IPS DF 4.7 (cell line): Measurements from ENCODE around the gene ZNF697.
A peak's percentile ranks its signal among the peaks of the same experiment; 100 is the strongest.
"Not testable (repeated sequence)": the region's sequence is repeated elsewhere in the genome, so short reads cannot be mapped to it uniquely, and the experiment has no call there.

ENCODE experiments used
- DNase-seq: peaks from one replicate; pipeline ENCODE4 v3.0.0-alpha.2; 2013; ENCODE audit warnings: low spot score; ENCODE audit errors: extremely low read depth

ZNF697 gene

DNA sequence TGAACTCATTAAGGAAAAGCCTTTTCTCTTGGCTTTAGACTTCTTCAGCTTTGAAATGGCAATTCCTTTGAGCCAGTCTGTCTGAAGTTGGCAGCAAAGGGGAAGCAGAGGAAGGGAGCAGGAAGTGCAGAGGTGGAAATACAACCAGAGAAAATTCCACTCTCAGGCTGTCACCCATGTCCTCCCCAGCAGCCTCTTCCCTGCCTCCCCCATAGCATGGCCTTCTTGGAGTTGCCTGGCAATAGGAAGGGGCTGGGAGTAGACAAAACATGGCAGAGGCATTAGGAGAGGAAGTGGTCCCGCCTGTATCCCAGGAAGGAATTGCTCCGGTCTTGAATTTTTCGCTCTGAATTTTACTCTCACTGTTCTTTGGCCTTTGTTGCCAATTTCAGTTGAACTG is 44.8 kb downstream of the ZNF697 start:
- not testable (repeated sequence) for DNase-seq

GRCh38 chr1:119602789-119603188 is 45.3 kb downstream of the ZNF697 start:
- not testable (repeated sequence) for DNase-seq

GRCh38 chr1:119602169-119602568 is 45.9 kb downstream of the ZNF697 start:
- DNase-seq, result no peak

- DNase-seq, result no peak
Observed at GRCh38 chr1:119600976-119601375, 47.1 kb downstream of the ZNF697 start.

DNA sequence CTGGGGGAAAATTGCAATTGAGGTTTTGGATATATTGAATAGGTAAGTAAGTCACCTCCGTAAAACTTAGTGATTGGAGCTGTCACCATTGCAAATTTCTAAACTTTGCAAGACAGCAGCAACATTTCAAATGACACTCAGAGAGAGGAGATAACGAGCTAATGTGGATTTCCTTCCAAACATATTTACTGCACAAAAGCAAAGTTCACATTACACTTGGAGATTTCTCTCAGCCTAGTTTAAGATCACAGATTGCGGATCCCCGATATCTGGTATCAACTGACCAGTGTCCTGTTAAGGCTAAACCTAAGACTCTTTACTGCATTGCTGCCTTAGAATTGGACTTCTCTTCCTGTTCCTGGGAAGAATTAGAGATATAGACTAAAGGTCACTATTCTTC is 47.5 kb downstream of the ZNF697 start:
- DNase-seq, result no peak

DNA sequence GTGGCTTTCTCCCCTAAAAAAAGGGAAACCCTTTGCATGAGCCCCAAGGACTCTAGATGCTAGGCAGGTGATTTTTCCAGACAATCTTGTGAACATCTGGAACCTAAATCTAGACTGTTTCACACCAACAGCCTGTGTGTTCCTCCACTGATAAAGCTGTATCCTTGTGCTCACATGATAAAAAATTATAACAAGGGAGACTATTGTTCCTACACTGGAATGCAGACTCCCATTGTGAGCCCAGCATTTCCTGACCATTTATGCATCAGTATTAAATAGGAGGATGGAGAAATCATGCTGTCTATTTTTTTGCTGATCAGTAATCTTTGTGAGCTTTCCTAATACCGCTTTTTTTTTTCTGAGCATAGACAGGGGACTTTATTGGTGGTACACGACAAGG is 52.5 kb downstream of the ZNF697 start:
- no peak for DNase-seq

- no peak for DNase-seq
Observed at GRCh38 chr1:119595168-119595567, 52.9 kb downstream of the ZNF697 start.

DNA sequence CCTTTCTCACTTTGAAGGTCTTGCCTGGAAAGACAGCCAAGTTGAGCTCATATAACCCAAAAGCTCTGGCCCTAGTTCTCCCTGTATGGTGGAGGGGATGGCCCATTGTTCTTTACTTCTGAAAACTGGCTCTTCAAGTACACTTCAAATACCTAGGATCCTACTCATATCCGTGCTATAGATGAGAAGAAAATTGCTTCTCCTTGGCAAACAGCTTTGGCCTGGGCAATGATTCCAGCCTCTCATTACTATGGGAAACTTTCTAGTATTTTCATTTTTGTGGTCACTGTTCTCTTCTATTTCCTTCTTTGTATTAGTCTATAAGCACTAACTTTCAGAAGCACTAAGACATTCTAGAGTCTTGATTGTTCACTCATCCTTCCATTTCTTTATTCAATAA is 53.7 kb downstream of the ZNF697 start:
- no peak for DNase-seq

- no peak for DNase-seq
Observed at GRCh38 chr1:119593805-119594204, 54.3 kb downstream of the ZNF697 start.

GRCh38 chr1:119590393-119590792 is 57.7 kb downstream of the ZNF697 start:
- no peak for DNase-seq

GRCh38 chr1:119588621-119589020 is 59.4 kb downstream of the ZNF697 start:
- DNase-seq, result no peak

GRCh38 chr1:119587341-119587740 is 60.7 kb downstream of the ZNF697 start:
- no peak for DNase-seq

DNA sequence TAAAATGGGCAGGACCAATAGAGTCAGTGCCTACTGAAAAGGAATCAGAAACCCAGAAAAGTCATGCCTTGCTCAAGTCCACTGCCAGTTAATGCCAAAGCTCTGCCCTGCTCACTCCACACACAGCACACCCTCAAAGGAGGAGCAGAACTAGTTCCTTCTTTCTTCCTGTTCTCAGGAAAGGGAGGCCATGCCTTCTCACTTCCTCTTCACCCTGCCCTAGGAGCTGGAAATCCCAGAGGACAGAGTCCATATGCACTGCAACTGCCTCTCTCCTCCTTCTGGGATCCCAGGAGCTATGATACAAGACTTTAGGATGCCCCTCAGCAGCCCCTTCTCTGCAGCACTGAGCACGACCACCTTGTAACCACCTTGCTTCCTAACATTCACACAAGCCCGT is 62.3 kb downstream of the ZNF697 start:
- not testable (repeated sequence) for DNase-seq

DNA sequence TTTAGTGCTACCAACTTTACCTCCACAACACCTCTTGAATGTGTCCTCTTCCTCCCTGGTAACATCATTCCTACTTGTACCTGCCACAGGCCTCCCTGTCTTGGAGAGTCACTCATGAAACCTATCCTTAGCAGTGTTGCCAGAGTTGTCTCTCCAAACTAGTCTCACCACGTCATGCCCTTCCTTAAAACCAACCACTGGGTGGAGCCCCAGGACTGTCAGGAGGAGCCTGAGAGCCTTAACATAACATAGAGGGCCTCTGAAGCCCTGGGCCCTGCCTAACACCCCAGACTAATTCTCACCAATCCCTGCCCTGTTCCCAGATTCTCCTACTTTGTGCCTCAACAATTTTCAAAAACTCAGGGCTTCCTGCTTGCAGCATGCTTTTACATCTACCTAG is 65.3 kb downstream of the ZNF697 start:
- peak; percentile 58 for DNase-seq

- not testable (repeated sequence) for DNase-seq
Observed at GRCh38 chr1:119581076-119581475, 67.0 kb downstream of the ZNF697 start.

DNA sequence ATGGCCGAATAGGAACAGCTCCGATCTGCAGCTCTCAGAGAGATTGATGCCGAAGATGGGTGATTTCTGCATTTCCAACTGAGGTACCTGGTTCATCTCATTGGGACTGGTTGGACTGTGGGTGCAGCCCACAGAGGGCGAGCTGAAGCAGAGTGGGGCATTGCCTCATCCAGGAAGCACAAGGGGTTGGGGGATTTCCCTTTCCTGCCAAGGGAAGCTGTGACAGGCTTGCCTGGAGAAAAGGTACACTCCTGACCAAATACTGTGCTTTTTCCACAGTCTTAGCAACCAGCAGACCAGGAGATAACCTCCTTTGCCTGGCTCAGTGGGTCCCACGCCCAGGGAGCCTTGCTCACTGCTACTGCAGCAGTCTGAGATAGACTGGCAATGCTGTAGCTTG is 74.2 kb downstream of the ZNF697 start:
- DNase-seq, result no peak

DNA sequence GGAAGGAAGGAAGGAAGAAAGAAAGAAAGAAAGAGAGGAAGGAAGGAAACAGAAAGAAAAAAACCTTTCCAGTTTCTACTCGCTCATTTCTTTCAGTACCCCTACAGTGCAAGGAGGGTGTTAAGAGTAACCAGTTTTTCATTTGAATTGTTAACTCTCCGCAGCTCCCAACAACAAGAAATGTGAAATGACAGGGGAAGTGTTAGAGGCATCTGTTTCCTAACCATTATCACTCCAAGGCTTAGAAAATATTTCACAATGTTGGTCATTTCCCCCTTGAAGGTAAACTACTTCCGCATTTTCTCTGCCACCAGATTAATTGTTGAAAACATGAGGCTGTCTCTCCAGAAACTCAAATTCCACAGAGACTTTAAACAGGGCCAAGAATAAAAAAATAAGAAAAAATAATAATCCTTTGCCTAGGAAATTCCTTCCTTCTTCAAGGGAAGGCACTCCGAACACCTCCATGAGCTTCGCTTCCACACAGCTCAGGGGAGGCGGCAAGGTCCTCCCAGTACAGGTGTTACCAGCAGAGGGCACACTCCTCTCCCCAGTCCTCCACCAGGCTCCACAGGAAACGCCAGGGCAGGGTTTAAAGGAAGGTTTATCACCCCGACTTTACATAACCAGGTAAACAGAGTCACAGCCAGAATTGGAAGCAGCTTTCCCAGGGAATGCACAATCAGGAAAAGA is 78.0 kb downstream of the ZNF697 start:
- not testable (repeated sequence) for DNase-seq
